Measurements from ENCODE around the gene ELANE.
"Not testable (repeated sequence)": the region's sequence is repeated elsewhere in the genome, so short reads cannot be mapped to it uniquely, and the experiment has no call there.

The ELANE gene

DNA sequence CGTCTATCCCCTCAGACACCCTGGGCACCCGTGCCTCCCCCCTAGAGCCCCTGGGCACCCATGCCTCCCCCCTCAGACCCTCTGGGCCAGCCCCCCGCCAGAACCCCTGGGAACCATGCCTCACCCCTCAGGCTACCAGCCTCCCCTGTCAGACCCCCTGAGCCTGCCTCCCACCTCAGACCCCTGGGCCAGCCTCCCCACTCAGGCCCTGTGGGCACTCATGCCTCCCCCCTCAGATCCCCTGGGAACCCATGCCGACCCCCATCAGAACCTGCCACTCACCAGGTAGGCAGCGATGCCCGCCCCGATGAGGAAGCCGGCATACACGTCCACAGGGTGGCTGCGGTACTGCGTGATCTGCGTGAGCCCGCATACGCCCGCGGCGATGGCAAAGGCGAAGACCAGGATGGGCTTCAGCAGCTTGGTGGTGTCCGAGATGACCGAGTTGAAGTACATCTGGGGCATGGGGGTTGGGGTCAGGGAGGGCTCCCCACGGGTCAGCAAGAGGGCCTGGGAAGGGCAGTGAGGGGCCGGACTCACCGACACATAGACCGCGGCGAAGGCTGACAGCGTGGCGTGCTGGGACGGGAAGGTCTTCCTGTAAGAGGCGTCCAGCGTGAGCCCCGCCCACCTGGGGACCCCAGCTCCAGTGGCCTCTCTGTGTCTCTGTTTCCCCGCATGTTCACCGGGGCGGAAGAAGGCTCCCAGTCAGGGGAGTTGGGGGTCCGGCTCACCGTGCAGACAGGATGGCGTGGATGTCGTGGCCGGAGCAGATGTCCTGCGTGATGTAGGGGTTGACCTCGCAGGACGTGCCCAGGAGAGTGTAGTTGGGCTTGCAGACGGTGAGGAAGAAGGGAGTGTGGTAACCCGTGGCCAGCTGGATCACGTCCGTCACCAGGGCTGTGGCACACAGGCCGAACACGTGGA, 37.7 kb upstream of the ELANE start:
- no peak for DNase-seq (ENCODE audit: low read depth)

DNA sequence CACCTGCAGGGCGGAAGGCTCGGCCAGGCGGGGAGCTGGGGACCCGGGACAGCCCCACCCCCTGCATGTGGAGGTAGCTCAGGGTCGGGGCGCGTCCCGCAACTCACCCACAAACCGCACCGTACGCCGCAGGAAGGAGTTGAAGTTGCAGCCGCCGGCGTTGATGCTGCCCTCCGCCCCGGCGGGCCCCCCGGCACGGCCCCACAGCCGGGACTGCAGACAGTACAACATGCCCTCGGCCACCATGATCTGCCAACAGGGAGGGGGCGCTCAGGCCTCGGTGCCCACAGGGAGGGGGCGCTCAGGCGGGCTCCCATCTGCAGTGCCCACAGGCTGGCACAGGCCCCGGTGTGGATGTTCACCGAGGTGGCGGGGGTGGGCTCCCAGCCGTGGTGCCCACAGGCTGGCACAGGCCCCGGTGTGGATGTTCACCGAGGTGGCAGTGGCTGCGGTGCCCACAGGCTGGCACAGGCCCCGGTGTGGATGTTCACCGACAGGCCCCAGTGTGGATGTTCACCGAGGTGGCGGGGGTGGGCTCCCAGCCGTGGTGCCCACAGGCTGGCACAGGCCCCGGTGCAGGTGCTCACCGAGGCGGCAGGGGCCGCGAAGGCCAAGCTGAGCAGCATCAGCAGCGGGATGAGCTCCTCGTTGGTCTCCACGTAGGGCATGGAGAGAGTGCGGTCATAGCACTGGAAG, 36.9 kb upstream of the ELANE start:
- DNase-seq (ENCODE audit: low read depth): no peak

- no peak for DNase-seq (ENCODE audit: low read depth)
Observed at GRCh38 chr19:815775-816499, 36.2 kb upstream of the ELANE start.

DNA sequence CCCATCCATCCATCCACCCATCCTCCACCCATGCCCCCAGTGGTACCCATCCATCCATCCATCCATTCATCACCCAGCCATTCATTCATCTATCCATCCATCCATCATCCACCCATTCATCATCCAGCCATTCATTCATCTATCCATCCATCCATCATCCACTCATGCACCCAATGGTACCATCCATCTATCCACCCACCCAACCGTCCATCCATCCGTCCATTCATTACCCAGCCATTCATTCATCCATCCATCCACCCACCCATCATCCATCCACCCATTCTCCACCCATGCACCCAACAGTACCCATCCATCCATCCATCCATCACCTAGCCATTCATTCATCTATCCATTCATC, 35.6 kb upstream of the ELANE start:
- DNase-seq (ENCODE audit: low read depth): no peak

DNA sequence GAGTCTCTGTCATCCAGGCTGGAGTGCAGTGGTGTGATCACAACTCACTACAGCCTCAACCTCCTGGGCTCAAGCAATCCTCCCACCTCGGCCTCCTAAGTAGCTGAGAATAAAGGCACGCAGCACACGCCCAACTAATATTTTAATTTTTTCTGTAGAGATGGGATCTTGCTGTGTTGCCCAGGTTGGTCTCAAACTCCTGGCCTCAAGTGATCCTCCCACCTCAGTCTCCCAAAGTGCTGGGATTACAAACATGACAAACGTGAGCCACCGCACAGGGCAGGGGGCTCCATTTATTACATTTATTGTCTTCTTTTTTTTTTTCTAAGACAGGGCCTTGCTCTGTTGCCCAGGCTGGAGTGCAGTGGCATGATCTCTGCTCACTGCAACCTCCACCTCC, 31.9 kb upstream of the ELANE start:
- not testable (repeated sequence) for DNase-seq (ENCODE audit: low read depth)

GRCh38 chr19:821231-821824, 30.8 kb upstream of the ELANE start:
- no peak for DNase-seq (ENCODE audit: low read depth)

DNA sequence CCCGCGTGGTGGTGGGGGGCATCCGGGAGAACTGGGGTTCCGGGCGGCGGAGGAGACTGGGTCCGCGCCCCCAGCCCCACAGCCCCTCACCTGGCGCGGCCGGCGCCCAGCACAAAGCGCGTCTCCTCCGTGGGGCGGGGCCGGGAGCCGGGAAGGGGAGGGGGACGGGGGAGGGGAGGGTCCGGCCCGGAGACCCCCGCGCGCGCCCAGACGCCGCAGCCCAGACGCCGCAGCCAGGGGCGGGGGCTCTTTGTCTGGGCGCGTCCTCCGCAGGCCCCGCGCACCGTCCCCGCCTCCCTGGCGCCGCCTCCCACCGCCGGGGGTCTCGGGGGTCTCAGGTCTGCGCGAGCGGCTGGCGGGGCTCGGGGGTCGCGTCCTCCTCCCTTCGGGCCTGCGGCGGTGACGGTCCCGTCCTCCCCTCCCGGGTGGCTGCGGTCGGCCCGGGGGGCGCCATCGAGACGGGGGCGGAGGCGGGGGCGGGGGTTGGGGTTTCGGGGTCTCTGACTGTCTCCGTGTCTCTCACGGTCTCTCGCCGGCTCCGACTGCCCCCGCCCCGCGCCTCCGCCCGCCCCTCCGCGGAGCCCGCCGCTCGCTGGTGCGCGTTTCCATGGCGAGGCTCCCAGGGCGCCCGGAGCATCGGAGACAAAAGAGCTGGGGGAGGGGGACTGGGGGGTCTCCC, 30.1 kb upstream of the ELANE start, which contains the start of gene PLPPR3:
Gene PLPPR3 (minus strand): TSS at position 131 of the 679 bp plus-strand sequence. CDS start 396 bp downstream, outside the sequence.
- DNase-seq (ENCODE audit: low read depth): no peak

DNA sequence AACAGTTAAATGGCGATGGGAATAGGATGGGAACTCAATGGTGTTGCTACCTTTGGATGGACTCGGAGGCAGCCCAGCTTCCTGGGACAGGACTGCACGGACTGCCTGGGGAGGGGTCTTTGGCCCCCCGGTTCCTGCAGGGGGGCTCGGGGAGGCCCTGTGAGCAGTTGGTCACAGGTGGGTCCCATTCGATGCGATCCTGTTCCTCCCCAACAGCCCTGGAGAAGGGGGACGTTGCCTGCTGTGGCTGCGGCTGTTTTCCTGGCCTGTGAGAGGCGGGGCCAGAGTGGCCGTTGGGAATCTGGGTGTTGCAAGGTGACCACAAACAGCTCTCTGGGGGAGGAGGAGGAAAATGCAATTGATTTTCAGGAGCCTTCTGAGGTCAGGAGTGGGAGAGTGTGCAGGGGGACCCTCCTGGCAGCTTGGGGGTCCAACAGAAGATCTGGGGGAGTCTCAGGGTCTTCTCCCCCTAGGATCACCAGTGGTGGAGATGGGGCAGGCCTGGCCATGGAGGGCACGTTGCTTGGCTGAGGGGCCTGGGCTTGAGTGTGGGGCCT, 28.5 kb upstream of the ELANE start:
- no peak for DNase-seq (ENCODE audit: low read depth)

GRCh38 chr19:824885-825284, 27.2 kb upstream of the ELANE start:
- DNase-seq (ENCODE audit: low read depth): no peak

DNA sequence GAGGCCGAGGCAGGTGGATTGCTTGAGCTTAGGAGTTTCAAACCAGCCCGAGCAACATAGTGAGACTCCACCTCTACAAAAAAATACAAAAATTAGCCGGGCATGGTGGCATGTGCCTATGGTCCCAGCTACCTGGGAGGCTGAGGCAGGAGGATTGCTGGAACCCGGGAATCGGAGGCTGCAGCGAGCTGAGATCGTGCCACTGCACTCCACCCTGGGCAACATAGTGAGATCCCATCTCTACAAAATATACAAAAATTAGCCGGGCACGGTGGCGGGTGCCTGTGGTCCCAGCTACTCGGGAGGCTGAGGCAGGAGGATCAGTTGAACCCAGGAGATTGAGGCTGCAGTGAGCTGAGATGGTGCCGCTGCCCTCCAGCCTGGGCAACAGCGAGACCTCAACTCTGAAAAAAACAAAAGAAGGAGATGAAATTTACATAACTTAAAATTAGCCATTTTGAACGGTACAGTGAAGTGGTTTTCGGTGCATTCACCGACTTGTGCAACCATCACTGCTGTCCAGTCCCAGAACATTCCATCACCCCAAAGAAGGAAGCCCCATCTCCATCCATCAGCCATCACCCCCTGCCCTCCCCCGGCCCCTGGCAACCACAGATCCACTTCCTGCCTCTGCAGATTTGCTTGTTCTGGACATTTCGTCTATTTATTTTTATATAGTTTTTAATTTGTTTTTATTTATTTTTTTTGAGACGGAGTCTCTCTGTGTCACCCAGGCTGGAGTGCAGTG, 26.0 kb upstream of the ELANE start:
- no peak for DNase-seq (ENCODE audit: low read depth)

DNA sequence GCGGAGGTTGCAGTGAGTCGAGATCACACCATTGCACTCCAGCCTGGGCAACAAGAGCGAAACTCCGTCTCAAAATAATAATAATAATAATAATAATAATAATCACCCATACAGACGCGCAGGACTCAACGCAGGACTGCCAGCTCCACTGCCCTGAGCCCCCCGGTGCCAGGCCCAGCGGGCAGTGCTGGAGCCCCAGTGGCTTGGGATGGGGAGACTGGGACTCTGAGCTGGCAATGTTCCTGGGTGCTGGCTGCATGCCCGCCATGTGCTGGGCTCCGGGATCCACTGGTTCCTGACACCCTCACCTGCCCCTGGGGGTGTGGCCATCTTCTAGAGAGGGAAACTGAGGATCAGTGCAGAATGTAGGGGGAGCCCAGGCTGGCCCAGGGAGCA, 24.8 kb upstream of the ELANE start:
- no peak for DNase-seq (ENCODE audit: low read depth)

- DNase-seq (ENCODE audit: low read depth): no peak
Observed at GRCh38 chr19:827710-828321, 24.3 kb upstream of the ELANE start, which contains the start of gene AZU1. Gene AZU1 (plus strand): TSS chr19:827837. CDS start chr19:827847, 10 bp downstream.

DNA sequence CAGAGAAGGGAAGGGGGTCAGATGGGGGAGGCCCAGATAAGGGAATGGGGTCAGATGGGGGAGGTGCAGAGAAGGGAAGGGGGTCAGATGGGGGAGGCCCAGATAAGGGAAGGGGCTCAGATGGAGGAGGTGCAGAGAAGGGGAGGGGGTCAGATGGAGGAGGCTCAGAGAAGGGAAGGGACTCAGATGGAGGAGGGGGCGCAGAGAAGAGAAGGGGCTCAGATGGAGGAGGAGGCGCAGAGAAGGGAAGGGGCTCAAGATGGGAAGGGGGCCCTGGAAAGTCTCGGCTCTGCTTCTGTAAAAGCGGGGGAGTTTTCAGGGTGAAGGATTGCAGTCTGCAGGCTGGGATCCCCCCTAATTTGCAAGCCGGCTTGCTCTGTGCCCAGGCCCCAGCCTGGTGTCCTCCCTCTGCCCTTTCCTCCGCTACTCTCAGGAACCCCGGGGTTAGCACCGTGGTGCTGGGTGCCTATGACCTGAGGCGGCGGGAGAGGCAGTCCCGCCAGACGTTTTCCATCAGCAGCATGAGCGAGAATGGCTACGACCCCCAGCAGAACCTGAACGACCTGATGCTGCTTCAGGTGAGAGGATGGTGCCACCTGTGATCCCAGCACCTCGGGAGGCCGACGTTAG, 22.9 kb upstream of the ELANE start:
- DNase-seq (ENCODE audit: low read depth): no peak

DNA sequence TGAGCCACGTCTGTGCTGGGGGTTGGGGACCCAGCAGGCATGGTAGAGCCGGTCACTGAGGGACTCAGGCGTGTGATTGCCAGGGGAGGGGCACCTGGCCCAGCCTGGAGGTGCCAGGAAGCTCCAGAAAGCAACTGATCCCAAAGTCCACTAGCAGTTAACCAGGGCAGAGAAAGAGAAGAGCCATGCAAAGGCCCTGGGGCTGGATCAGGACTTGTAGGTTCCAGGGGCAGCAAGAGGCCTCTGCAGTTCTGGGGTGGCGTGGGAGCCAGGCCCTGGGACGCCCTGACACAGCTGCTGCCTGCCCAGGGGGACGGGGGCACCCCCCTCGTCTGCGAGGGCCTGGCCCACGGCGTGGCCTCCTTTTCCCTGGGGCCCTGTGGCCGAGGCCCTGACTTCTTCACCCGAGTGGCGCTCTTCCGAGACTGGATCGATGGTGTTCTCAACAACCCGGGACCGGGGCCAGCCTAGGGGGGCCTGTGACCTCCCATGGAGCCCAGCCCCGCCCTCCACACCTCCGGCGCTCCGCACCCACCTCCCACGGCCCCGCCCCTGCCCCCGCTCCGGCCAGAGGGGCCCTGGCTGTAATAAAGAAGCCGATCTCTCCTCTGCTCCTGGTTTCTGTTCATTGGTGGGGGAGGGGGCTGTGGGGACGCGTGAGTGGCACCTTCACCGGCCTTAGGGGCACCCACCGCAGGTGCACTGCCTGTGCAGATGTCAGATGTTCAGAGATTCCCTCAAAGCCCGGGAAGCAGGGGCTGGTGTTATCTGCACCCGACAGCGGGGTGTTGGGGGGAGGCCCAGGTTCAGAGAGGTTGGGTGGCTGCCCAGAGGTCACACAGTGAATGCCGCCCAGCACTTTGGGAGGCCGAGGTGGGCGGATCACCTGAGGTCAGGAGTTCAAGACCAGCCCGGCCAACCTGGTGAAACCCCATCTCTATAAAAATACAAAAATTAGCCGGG, 20.4 kb upstream of the ELANE start:
- DNase-seq (ENCODE audit: low read depth): no peak

DNA sequence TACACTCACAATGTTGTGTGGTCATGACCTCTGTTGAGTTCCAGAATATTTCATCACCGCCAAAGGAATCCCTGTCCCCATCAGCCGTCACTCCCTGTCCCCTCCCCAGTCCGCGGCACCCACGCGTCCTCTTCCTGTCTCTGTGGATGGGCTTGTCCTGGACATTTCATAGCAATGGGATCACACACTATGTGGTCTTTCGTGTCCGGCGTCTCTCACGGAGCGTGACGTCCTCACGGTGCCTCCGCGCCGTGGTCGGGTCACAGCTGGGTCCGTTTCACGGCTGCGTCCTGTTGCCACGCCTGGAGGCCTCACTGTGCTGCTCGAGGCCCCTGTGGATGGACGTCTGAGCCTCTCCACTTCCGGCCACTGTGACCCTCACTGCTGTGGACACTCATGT, 17.9 kb upstream of the ELANE start:
- DNase-seq (ENCODE audit: low read depth): no peak

DNA sequence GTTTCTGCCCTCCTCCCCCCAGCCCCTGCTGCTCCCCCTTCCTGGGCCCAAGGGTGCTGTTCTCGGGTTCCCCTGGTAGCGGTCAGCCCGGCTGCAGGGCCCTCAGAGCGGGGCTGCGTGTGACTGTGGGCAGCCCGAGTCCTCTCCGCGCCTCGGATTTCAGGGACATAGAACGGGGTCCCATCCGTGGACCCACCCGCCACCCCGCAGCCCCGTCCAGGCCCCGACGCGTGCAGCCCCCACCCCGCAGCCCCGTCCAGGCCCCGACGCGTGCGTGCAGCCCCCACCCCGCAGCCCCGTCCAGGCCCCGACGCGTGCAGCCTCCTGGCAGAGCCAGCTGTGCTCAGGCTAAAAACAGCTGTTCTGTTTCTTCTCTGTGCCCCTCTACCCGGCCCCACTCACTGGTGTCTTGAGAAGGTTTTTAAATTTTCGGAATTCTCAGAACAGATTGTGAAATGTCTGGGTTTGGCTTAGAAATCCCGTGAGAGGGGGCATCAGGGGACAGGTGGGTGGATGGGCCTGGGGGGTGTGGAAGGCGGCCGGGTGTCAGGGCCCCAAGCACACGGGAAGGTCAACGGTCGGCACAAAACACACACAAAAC, 16.8 kb upstream of the ELANE start:
- DNase-seq (ENCODE audit: low read depth): no peak

GRCh38 chr19:840519-841206, 11.4 kb upstream of the ELANE start, which contains the start of gene PRTN3:
Gene PRTN3 (plus strand): TSS chr19:840999. CDS start chr19:841009, 10 bp downstream.
- DNase-seq (ENCODE audit: low read depth): no peak
